Mucosa of stomach (tissue), 1 donor: ENCODE results near the gene PBLD.
"Not testable (repeated sequence)": the region's sequence is repeated elsewhere in the genome, so short reads cannot be mapped to it uniquely, and the experiment has no call there.

ENCODE experiments used
- H3K27me3 ChIP-seq: one replicate; pipeline ENCODE4 v1.7.0; 2013; ENCODE audit warnings: mild to moderate bottlenecking, low read length; ENCODE audit not compliant: control insufficient read depth, insufficient read depth
- H3K36me3 ChIP-seq: one replicate; pipeline ENCODE4 v1.7.0; 2013; ENCODE audit warnings: low read length; ENCODE audit not compliant: control insufficient read depth, insufficient read depth
- H3K4me1 ChIP-seq: one replicate; pipeline ENCODE4 v1.7.0; 2013; ENCODE audit warnings: mild to moderate bottlenecking, low read length; ENCODE audit not compliant: control insufficient read depth, insufficient read depth
- H3K4me3 ChIP-seq: one replicate; pipeline ENCODE4 v1.7.0; 2013; ENCODE audit warnings: low read length
- H3K9ac ChIP-seq: one replicate; pipeline ENCODE4 v1.7.0; 2013; ENCODE audit warnings: mild to moderate bottlenecking, low read length, moderate library complexity
- H3K9me3 ChIP-seq: one replicate; pipeline ENCODE4 v1.7.0; 2013; ENCODE audit warnings: mild to moderate bottlenecking, low read length, moderate library complexity; ENCODE audit not compliant: control insufficient read depth
- donor health status: Pancreatic carcinoma.

The PBLD gene

DNA sequence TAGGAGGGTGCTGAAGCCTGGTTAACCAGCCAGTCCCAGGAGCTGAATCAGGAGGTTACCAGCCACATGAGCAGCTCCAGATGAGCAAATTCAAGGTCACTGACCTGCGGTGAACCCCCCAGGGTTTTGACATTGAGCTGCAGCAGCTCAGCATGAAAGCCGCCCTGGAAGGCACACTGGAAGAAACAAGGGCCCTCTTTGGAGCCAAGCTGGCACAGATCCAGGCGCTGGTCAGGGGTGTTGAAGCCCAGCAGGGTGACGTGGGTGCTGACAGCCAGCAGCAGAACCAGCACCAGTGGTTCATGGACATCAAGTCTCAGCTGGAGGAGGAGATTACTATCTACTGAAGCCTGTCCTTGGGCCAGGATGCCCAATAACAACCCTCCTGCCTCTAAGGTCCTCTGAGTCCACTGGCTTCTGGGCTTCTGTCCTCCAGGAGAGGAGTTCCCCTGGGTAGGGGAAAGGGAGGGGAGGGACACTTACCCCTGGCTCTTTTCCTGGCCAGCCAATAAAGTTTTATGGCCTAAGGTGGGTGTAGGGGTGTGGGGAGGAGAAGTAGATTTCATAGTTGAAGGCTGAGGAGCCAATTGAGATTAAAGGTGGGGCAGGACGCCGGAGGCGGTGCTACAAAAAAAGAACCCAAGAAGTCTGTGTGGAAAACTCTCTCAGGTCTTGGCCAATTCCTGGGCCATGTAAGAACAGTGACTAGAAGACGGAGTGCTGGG, 71.4 kb downstream of the PBLD start:
- Histone ChIP-seq H3K36me3 (no peaks in the 10 kb centered on the region), H3K9me3 (no peaks in the 10 kb centered on the region), H3K9ac (no peak overlapping the region), H3K4me1 (no peaks in the 10 kb centered on the region), H3K4me3 (no peak overlapping the region), H3K27me3 (no peaks in the 10 kb centered on the region)

DNA sequence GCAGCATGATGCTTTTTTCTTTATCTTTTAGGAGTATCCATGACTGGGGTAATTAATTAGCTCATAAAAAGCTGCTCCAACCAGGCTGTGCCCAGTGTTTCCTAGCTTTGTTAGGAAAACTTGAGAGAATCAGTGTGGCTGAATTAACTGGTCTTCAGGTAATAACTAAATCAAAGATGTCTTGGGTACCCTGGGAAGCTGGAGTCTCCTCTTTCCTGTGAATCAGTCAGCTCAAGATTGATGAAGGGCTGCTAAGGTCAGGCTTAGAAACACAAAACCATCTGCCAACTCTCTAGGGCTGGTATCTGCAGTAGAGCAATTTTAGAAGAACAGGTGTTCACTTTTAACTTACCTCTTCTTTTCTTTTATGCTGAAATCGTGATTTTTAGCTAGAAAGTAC, 79.4 kb downstream of the PBLD start:
- Histone ChIP-seq H3K4me3 (no peak overlapping the region), H3K36me3 (no peaks in the 10 kb centered on the region), H3K4me1 (no peaks in the 10 kb centered on the region), H3K27me3 (no peaks in the 10 kb centered on the region), H3K9me3 (no peaks in the 10 kb centered on the region), H3K9ac (no peak overlapping the region)

DNA sequence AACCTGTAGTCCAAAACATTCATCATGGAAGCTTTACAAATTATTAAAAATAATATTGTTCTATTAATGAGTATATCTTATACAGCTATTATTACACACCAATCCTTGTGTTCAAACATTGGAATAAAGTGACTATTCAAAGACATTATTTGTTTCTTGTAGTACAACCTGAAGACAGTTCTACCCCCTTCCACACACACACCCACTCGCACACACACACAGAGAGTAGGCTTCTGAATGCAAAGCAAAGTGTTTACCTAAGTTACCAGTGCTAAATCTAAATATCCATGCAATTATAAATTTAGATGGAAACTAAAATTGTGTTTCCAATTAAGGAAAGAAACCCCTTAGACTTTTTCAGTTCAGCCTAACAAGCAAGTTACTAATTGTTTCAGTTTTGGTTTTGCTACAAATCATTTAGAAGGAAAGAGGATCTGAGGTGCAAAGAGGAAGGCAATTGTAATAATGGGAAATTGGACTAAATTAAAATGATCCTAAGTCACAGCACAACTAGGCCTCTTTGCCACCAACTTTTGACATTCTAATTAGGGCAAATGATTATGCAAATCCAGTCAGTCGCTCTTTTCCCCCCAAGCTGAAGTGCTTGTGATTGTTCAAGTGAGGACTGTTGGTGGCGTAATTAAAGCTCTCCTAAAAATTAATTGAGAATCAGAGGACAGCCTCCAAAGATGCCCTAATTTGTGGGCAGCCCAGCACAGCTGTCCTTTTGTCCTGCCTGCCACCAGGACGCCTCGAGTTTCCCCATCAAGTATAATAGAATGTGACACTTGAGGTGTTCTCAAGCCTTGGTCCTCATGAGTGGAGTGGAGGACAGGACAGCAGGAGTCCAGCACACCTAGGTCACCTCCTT, 80.9 kb downstream of the PBLD start:
- Histone ChIP-seq H3K27me3 (no peaks in the 10 kb centered on the region), H3K9ac (no peak overlapping the region)

DNA sequence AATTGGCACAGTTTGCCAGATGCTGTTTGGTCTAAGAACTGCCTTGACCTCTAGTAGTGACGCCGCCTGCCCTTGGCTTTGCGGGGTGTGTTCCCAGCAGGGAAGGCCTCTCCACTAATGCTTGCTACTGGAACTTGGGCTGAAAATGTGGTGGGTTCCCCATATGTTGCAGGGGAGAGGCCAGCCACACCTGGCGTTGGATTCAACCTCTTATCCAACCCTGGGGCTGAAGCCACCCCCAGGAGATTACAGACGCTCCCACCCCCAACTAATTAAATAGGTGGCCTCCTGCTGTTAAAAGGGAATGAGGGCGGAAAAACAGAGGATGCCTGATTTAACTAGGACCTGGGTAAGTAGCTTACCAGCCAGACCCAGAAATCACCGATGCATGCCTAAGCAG, 81.6 kb downstream of the PBLD start:
- no peaks in the 10 kb centered on the region for H3K9me3 ChIP-seq
- H3K27me3 ChIP-seq = no peaks in the 10 kb centered on the region
- H3K4me3 ChIP-seq = no peak overlapping the region
- H3K9ac ChIP-seq = no peak overlapping the region
- H3K4me1 ChIP-seq = no peaks in the 10 kb centered on the region
- H3K36me3 ChIP-seq = no peaks in the 10 kb centered on the region

More for the DNA sequence above, 80.9 kb downstream of the PBLD start:
- no peaks in the 10 kb centered on the region for H3K36me3 ChIP-seq
- H3K4me1 ChIP-seq = no peaks in the 10 kb centered on the region
- H3K9me3 ChIP-seq = no peaks in the 10 kb centered on the region
- H3K4me3 ChIP-seq = no peak overlapping the region

DNA sequence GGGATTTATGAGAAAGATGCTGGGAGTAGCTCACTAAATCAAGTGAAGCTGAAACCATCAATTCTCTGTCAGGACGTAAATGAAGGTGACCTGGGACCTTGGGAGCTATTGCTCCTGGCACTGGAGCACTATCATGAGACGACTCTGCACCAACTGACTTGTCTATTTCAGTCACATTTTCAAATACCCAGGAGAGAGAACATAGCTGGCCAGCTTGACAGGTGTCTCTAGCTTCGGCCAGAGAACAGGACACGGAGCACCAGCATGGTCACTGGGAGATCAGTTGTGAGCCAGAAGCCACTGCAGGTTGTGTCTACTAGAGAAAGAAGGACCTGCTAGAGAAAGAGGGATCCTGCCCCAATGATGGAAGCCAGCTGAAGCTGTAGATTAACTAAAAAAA, 83.4 kb downstream of the PBLD start:
- Histone ChIP-seq H3K36me3 (no peaks in the 10 kb centered on the region), H3K27me3 (no peaks in the 10 kb centered on the region), H3K4me1 (no peaks in the 10 kb centered on the region), H3K9me3 (no peaks in the 10 kb centered on the region), H3K4me3 (no peak overlapping the region), H3K9ac (no peak overlapping the region)

- H3K36me3 ChIP-seq = no peaks in the 10 kb centered on the region
- no peak overlapping the region for H3K4me3 ChIP-seq
- no peaks in the 10 kb centered on the region for H3K9me3 ChIP-seq
- H3K27me3 ChIP-seq = no peaks in the 10 kb centered on the region
- no peak overlapping the region for H3K9ac ChIP-seq
- H3K4me1 ChIP-seq = no peaks in the 10 kb centered on the region
These were observed 84.8 kb downstream of the PBLD start for GRCh38 chr10:68247931-68248330.

GRCh38 chr10:68246397-68246796, 86.3 kb downstream of the PBLD start:
- H3K9me3 ChIP-seq, H3K27me3 ChIP-seq, H3K4me3 ChIP-seq, H3K4me1 ChIP-seq, H3K36me3 ChIP-seq, H3K9ac ChIP-seq: not testable (repeated sequence)

GRCh38 chr10:68242051-68242450, 90.7 kb downstream of the PBLD start:
- H3K27me3 ChIP-seq = no peaks in the 10 kb centered on the region

DNA sequence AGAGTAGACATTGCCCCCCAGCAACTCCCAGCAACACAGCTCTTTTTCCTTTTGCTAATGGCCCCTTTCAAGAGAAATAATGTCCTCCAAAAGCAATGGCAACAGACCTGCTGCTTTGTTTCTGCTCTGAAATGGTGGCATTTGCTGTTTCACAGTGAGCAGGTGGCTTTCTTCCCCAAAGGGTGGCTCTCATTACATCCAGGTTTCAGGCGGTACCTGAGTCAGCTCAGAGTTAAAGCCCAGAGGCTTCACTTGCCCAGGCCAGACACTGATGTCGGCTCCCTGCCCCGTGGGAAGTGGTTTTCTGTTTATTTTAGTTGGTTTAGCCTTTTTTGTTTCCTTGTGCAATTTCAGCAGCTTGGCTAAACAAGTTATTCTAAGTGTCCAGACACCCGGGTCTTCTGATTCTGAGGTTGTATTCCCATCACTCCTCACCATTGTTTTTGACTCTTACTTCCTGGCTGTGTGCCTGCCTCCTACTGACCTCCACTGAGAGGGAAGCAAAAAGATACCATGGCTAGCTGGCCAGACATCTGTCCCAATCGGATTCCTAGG, 93.1 kb downstream of the PBLD start:
- Histone ChIP-seq H3K4me1 (no peaks in the 10 kb centered on the region), H3K9me3 (no peaks in the 10 kb centered on the region), H3K27me3 (no peaks in the 10 kb centered on the region), H3K36me3 (no peaks in the 10 kb centered on the region), H3K4me3 (no peak overlapping the region), H3K9ac (no peak overlapping the region)

More at GRCh38 chr10:68242051-68242450, 90.7 kb downstream of the PBLD start:
- no peaks in the 10 kb centered on the region for H3K4me1 ChIP-seq
- H3K36me3 ChIP-seq = no peaks in the 10 kb centered on the region
- H3K9me3 ChIP-seq = no peaks in the 10 kb centered on the region
- no peak overlapping the region for H3K9ac ChIP-seq
- no peak overlapping the region for H3K4me3 ChIP-seq

DNA sequence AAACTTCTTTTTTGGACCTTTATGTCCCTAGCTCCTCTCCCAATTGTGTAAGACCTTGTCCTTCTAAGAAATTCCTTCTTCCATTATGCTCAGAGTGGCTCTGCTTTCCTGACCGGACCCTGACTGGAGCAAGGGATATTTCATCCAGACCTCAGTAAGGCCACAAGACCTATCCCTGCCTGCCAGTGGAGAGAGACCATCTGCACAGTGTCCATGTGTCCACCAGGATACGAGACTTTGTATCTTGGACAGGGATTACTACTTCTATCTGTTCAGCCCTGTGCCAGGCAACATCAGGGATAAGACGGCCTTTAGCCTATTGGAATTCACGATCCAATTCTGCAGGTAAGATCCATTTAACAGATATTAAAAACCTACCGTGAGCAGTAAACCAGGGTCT, 93.7 kb downstream of the PBLD start:
- Histone ChIP-seq H3K9ac (no peak overlapping the region), H3K9me3 (no peaks in the 10 kb centered on the region), H3K4me1 (no peaks in the 10 kb centered on the region), H3K36me3 (no peaks in the 10 kb centered on the region), H3K27me3 (no peaks in the 10 kb centered on the region), H3K4me3 (no peak overlapping the region)

DNA sequence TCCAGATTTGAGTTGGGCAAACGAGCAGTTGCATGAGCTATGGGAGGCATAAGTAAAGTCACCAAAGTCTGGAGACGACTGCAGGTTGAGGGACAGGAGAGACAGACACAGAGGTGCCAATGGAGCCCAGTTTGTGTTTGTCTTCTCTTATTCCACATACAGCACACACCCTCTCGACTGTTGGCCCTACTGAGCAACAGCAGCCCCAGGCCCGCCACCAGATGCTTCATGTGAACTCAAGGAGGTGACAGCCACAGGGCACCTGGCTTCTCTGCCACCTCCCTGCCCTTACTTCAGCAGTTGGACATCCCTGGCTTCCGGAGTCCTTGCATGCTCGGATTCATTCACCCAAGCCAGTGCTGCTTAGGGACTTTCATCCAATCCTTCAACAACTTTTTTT, 94.4 kb downstream of the PBLD start:
- Histone ChIP-seq H3K4me3 (no peak overlapping the region), H3K27me3 (no peaks in the 10 kb centered on the region), H3K9me3 (no peaks in the 10 kb centered on the region), H3K36me3 (no peaks in the 10 kb centered on the region), H3K4me1 (no peaks in the 10 kb centered on the region), H3K9ac (no peak overlapping the region)

- Histone ChIP-seq H3K4me3 (no peak overlapping the region), H3K4me1 (no peaks in the 10 kb centered on the region), H3K27me3 (no peaks in the 10 kb centered on the region), H3K36me3 (no peaks in the 10 kb centered on the region), H3K9me3 (no peaks in the 10 kb centered on the region), H3K9ac (no peak overlapping the region)
These were observed 95.6 kb downstream of the PBLD start for GRCh38 chr10:68237173-68237572.
